ENCODE results near the gene BBLN.
"Not testable (repeated sequence)": the region's sequence is repeated elsewhere in the genome, so short reads cannot be mapped to it uniquely, and the experiment has no call there.

The BBLN gene

DNA sequence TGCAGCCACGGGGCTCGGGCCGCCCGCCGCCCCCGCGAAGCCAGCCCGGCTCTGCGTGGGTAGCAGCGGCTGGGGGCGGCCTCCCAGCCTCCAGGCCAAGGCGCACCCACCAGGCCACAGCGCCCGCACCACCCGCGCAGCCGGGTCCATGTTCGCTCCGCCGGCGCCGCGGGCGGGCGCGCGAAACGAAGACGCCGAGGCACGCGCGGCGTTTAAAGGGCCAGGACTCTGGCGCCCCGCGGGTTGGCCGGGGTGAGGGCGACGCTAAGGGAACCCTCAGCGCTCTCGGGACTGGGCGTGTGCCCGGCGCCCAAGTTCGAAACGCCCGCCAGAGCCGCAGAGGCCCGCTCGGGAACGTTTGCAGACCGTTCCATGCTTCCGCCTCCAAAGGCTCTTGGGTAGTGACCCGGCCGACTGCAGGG is 32.5 kb upstream of the BBLN start, which contains the start of gene PTGES2:
TSS of gene PTGES2 (minus strand) at position 162 of the 422 bp plus-strand sequence. CDS start at position 150, 12 bp downstream.
- no peak for TF ChIP-seq CTCF (IDR thresholded peaks at IDR 0.05; ENCODE audit: low read depth, low read length, missing control alignments)
- no peak for DNase-seq (ENCODE audit: low read depth)

GRCh38 chr9:128127990-128128835 is 31.9 kb upstream of the BBLN start:
- no peak for TF ChIP-seq CTCF (IDR thresholded peaks at IDR 0.05; ENCODE audit: low read depth, low read length, missing control alignments)
- H3K4me3 ChIP-seq (ENCODE audit: low read depth, low read length): peak overlapping the region; percentile 94
- peak; percentile 87 for DNase-seq (ENCODE audit: low read depth)

More for the DNA sequence above, 32.5 kb upstream of the BBLN start, which contains the start of gene PTGES2:
- H3K4me3 ChIP-seq (ENCODE audit: low read depth, low read length): peak within 1 kb of the TSS; percentile 94

DNA sequence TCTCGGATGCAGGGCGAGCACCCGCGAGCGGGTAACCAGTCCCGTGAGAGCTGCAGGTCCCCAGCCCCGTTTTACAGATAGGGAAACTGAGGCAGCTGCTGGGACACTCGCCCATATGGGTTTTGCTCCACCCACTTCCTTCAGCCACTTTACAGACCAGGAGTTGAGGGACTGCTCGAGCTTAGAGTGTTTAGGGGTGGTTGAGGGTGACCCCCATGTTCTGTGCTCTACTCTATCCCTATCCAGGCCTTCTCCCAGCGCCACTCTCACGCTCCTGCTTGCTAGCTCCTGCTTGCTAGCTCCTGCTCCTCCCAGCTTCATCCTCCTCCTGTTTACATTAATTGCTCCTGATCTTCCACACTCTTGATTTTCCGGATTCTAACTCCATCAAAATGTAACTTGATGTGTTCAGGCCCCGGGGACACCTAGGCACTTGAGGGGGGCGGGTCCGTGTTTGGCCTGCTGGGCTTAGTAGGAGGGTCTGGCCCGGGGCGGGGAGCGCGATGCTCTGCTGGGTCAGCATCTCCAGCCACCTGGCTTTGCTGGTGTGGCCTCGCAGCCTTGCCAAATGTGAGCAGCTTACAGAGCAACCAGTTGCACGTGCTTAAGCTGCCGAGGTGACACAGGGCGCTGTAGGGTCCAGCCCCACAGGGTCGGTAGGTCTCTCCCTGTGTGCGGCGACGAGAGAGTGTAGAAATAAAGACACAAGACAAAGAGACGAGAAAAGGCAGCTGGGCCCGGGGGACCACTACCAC is 31.1 kb upstream of the BBLN start:
- TF ChIP-seq CTCF (IDR thresholded peaks at IDR 0.05; ENCODE audit: low read depth, low read length, missing control alignments): no peak
- H3K4me3 ChIP-seq (ENCODE audit: low read depth, low read length): peak overlapping the region; percentile 94
- DNase-seq (ENCODE audit: low read depth): no peak

DNA sequence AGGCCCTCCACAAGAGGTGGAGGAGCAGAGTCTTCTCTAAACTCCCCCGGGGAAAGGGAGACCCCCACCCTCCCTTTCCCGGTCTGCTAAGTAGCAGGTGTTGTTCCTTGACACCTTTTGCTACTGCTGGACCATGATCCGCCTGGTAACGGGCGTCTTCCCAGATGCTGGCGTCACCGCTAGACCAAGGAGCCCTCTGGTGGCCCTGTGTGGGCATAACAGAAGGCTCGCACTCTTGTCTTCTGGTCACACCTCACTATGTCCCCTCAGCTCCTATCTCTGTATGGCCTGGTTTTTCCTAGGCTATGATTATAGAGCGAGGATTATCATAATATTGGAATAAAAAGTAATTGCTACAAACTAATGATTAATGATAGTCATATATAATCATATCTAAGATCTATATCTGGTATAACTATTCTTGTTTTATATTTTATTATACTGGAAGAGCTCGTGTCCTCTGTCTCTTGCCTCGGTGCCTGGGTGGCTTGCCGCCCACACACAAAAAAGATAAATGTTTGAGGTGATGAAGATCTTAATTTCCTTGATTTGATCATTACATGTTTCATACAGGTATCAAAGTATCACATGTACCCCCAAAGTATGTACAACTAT is 30.0 kb upstream of the BBLN start:
- not testable (repeated sequence) for H3K4me3 ChIP-seq (ENCODE audit: low read depth, low read length); DNase-seq (ENCODE audit: low read depth)
- TF ChIP-seq CTCF (IDR thresholded peaks at IDR 0.05; ENCODE audit: low read depth, low read length, missing control alignments): peak; percentile 16

DNA sequence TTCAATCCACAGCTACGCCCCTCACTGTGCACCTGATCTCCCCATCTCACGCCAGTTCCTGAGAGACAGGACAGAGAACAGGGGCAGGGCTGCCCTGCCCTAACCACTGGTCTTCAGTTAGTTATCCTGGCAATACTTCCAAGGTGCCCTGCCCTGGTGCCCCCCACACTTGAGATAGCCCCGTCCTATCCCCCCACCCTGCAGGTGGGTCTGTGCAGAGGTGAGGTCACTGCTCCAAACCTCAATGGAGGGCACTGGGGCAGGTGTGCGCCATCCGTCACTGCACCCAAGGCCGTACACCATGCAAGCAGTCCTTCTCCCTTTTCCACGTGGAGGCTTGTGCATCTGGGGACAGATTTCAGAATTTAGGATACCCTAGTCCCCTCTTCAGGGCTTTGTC is 29.4 kb upstream of the BBLN start:
- not testable (repeated sequence) for DNase-seq (ENCODE audit: low read depth); H3K4me3 ChIP-seq (ENCODE audit: low read depth, low read length)

- H3K4me3 ChIP-seq (ENCODE audit: low read depth, low read length); DNase-seq (ENCODE audit: low read depth): not testable (repeated sequence)
Measured at GRCh38 chr9:128131346-128131745, 28.7 kb upstream of the BBLN start.

DNA sequence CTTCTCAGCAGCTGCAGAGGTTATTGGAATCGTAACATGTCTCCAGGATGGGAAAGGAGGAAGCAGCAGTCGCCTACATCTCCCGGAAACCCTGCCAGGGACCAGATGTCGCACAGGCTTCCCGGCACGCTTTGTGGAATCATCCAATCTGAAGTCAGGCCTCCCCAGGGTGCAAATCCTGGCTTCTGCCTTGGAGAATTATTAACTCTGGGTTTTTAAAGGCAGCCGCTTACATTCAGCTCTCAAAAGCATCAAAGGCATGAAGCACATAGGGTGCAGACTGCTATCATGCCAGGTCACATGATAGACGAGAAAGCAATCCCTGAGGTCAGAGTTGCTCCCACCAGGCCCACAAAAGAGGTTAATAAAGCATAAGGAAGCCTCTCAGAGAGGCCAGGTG is 27.9 kb upstream of the BBLN start:
- DNase-seq (ENCODE audit: low read depth); H3K4me3 ChIP-seq (ENCODE audit: low read depth, low read length): not testable (repeated sequence)

GRCh38 chr9:128135561-128135960 is 24.5 kb upstream of the BBLN start:
- not testable (repeated sequence) for DNase-seq (ENCODE audit: low read depth); H3K4me3 ChIP-seq (ENCODE audit: low read depth, low read length)

Data from GM12864 (cell line).